Dermis blood vessel endothelial cell (primary cell): ENCODE results near the gene RNF126. TPM values are rescaled to one million over a fixed set of nuclear protein-coding genes. Genes with fewer than 3 reads are reported as not detected.
A peak's percentile ranks its signal among the peaks of the same experiment; 100 is the strongest.
"Not testable (repeated sequence)": the region's sequence is repeated elsewhere in the genome, so short reads cannot be mapped to it uniquely, and the experiment has no call there.

Source experiments
- DNase-seq: peaks from one replicate; pipeline ENCODE4 v3.0.0; 2010
- total RNA-seq: library from RNA; depleted of rRNA; stranded (reverse); fragments of >200 nt; gene quantifications from 2 replicates; pipeline ENCODE4 v1.2.3, GENCODE V29; 2014

RNF126 gene
- total RNA-seq: 25.0 and 38.8 TPM in 2 replicates

- DNase-seq: peak; percentile 95
Measured at GRCh38 chr19:662962-663681, at the start of gene RNF126. Gene RNF126, minus strand, starts transcription at chr19:663214. Its CDS starts 93 bp downstream, at chr19:663121.

- DNase-seq: no peak
Measured at GRCh38 chr19:711254-711653, 48.2 kb upstream of the RNF126 start.

- no peak for DNase-seq
Measured at GRCh38 chr19:710767-711166, 47.8 kb upstream of the RNF126 start.

GRCh38 chr19:709965-710571 lies 47.1 kb upstream of the RNF126 start:
- DNase-seq: no peak

GRCh38 chr19:709196-709964 lies 46.4 kb upstream of the RNF126 start:
- DNase-seq: no peak

- DNase-seq: peak; percentile 39
Measured at GRCh38 chr19:708154-709143, 45.4 kb upstream of the RNF126 start, which contains the start of gene PALM. Gene PALM, plus strand, starts transcription at chr19:708935. Its CDS starts 212 bp downstream, at chr19:709147.

GRCh38 chr19:704447-704741 lies 41.4 kb upstream of the RNF126 start:
- no peak for DNase-seq

- DNase-seq: peak; percentile 78
Measured at GRCh38 chr19:703651-704446, 40.8 kb upstream of the RNF126 start.

- no peak for DNase-seq
Measured at GRCh38 chr19:703329-703650, 40.3 kb upstream of the RNF126 start.

GRCh38 chr19:702847-703246 lies 39.8 kb upstream of the RNF126 start:
- DNase-seq: not testable (repeated sequence)

- not testable (repeated sequence) for DNase-seq
Measured at GRCh38 chr19:699885-700284, 36.9 kb upstream of the RNF126 start.

GRCh38 chr19:698529-698928 lies 35.5 kb upstream of the RNF126 start:
- DNase-seq: not testable (repeated sequence)

GRCh38 chr19:695352-695949 lies 32.4 kb upstream of the RNF126 start, which contains the start of gene PRSS57:
Gene PRSS57, minus strand, starts transcription at chr19:695452. Its CDS starts 22 bp downstream, at chr19:695430.
- no peak for DNase-seq

- DNase-seq: no peak
Measured at GRCh38 chr19:694481-695351, 31.7 kb upstream of the RNF126 start.

- DNase-seq: no peak
Measured at GRCh38 chr19:690203-690602, 27.2 kb upstream of the RNF126 start.

- DNase-seq: no peak
Measured at GRCh38 chr19:688992-689391, 26.0 kb upstream of the RNF126 start.

- DNase-seq: no peak
Measured at GRCh38 chr19:688214-688613, 25.2 kb upstream of the RNF126 start.

- no peak for DNase-seq
Measured at GRCh38 chr19:687569-688166, 24.7 kb upstream of the RNF126 start.

GRCh38 chr19:686589-687297 lies 23.7 kb upstream of the RNF126 start:
- DNase-seq: no peak
